GM12872 (cell line): ENCODE results near the gene MITF.

Source experiments
- TF ChIP-seq, protein P1 (sequence below): IDR thresholded peaks from 3 replicates; pipeline ENCODE4 v1.5.1; 2011; ENCODE audit warnings: low read depth, mild to moderate bottlenecking, low read length, moderate library complexity; ENCODE audit not compliant: insufficient read depth

MITF gene

DNA sequence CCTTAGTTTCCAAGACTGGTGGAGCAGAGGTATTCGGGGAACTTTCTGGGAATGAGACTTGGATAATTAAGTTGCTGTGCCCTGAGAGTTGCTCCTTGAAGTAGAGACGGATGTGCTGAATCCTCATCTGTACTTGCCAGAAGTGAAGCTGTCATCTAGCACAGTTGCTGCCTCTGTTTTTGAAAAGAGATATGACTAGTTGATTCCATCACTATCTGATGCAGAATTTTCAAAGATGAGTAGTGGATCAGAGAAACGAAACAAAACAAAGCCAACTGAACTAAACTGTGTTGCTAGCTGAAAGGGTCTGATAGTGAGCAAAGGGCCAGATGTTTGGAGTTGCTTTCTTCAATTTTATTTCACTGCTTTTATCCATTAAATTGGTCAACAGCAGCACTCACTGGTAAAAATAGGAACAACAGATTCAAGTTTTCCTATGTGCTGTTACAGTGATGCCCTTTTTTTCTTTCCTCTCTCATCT, 52.7 kb downstream of the MITF start:
- TF ChIP-seq, protein P1, sequence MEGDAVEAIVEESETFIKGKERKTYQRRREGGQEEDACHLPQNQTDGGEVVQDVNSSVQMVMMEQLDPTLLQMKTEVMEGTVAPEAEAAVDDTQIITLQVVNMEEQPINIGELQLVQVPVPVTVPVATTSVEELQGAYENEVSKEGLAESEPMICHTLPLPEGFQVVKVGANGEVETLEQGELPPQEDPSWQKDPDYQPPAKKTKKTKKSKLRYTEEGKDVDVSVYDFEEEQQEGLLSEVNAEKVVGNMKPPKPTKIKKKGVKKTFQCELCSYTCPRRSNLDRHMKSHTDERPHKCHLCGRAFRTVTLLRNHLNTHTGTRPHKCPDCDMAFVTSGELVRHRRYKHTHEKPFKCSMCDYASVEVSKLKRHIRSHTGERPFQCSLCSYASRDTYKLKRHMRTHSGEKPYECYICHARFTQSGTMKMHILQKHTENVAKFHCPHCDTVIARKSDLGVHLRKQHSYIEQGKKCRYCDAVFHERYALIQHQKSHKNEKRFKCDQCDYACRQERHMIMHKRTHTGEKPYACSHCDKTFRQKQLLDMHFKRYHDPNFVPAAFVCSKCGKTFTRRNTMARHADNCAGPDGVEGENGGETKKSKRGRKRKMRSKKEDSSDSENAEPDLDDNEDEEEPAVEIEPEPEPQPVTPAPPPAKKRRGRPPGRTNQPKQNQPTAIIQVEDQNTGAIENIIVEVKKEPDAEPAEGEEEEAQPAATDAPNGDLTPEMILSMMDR, result peak; percentile 16; the same call in 1 of the 3 replicates

DNA sequence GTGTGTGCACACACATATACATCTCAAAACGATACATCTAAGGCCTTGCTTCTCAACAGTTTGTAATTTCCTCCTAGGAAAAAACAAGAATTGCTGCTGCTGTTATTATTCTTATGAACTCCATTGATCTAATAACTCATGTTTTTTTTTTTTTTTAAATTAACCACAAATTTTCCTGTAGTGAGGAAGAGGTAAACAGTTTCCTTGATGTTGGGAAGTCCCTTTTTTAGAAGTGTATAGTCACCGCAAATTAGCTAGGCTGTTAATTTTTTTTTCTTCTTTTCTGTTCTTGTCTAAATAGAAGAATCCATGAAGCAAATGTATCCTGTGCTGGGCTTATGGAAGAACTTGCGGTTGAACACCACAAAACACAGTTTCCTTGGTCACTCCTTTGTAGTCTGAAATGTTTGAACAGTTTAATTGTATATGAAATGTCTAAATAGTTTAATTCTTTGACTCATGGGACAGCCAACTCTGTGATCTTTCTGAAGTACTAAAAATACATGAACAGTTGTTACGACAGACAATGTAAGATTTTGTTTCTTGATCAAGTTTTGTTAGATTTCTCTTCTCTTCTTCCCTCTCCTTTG, 64.5 kb downstream of the MITF start:
- TF ChIP-seq, protein P1, result no peak

DNA sequence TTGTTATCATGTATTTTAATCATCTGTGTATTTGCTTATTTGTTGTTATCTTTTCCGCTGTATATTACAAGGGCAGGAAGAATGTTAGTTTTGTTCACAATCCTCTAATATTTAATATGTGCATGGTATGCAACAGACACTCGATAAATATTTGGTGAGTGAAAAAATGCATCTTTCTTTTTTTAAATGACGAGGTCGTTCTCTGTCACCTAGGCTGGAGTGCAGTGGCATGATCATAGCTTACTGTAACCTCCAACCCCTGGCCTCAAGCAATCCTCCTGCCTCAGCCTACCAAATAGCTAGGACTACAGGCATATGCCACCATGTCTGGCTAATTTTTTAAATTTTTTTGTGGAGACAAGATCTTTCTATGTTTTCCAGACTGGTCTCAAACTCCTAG, 66.2 kb downstream of the MITF start:
- TF ChIP-seq, protein P1, result no peak

DNA sequence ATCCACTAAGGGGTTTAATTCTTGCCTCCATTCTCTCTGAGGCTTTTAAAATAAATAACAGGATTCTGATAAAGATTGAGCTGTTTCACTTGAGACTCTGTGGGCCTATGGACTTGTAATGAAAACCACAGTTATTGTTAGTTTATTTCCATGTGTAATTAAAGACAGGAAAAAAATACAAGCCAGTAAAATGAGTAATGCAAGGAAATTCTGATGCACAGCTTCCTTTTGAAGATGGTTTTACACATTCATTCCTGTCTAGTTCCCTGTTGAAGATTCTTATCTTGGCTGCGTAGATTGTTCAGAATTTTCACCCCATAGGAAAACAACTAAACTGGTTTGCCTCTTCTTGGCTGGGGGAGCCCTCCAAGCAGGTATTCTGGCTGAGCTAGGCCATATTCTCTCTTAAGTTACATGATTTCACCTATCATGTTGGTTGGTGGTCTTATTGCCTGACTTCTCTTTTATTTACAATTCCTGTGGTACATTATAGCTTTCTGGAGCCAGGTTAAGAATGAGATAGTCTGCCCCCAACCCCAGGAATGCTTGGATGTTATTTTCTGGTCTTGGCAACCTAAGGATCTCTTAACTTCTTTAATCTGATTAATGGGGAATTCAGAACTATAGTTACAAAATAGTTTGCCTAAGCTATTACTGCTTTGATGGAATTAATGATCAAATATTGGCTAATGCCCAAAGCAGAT, 67.6 kb downstream of the MITF start:
- TF ChIP-seq, protein P1, result no peak

DNA sequence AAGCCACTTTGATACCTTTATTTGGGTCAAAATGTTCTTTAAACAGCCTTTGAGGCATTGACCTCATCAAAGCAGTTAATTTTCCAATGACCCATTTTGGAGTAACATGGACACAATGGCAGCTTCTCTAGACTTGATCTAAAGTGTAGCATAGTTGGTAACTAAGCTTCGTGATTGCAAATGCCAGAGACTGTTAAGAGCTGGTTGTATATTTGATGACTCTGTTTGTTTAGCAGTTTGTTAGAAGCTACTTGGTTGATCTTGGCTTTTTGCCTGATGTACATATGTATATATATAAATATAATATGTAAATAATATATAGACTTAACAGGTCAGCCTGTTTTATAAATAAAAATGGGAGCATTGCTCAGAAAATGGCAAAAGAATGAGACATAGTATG, 68.4 kb downstream of the MITF start:
- TF ChIP-seq, protein P1, result no peak

DNA sequence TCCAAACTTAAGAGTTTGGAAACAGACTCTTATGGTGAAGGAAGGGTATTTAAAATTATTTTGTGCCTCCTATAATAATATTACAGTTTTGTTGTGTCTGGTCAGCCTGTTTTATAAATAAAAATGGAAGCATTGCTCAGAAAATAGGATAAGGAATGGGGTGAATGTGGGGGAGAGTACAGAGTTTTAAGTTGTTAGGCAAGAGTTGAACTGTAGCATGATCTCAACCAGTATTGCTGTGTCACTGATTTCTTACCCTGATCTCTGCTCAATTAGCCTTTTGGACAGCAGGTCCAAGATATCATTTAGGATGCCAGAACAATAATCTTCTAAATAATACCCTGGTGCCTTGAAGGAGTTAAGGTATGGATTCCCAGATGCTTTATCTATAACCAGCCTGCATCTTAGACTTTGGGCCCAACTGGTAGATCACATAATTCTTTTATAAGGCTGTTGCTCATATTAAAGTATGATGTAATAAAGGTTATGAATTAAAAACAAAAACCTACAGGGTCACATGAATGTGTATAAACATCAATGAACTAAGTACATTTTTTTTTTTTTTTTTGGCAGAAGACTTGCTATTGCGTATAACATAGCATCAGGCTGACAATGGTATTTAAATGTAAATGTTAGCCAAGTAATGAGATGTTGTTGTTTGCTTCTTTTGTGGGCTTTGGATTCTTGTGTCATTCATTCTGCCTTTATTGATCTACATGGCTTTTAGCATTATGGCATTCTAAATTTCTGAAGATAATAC, 70.0 kb downstream of the MITF start:
- TF ChIP-seq, protein P1, result no peak
